Astrocyte (in vitro differentiated cells and primary cell): ENCODE data around the gene ZSCAN12.

Experiments
- EZH2 ChIP-seq: IDR thresholded peaks from 2 replicates; pipeline ENCODE4 v1.6.1; 2012; ENCODE audit warnings: mild to moderate bottlenecking, low read length, inconsistent platforms; ENCODE audit not compliant: insufficient read depth
- TF ChIP-seq, protein P1 (sequence below): IDR thresholded peaks from 2 replicates; pipeline ENCODE4 v1.5.1; 2011; ENCODE audit warnings: low read depth, mild to moderate bottlenecking, inconsistent platforms, low read length, moderate library complexity; ENCODE audit not compliant: insufficient read depth

DNA sequence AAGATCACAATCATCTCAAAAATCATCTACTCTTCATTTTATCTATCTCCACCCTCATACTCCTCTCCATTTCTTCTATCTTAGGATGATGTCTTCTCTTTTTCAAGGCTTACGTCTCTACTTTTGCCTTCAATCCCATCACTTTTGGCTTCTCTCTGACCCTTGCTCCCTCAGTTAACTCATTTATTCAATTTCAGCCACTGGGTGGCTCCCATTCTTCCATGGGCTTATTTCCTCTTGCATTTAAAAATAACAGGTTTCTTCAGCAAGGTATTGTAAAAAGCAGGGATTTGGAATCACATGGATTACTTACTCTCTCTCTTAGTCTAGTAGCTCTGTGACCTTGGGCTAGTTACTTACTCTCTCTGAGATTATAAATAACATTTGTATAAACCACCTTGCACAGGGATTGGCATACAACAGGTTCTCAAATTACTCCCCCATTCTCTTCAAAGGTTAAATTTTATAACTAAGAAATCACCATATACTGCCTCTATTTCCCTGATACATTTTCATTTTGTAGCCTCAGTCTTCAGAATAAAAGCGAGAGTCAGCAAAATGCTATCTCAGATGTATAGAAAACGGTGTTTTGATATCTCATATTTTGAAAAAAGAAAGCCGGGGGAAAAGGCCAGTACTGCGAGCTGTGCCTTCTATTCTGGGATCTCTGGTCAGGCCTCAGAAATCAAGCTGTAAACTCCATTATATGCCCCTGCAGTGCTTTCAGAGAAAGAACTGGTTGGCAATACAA, 5.5 kb downstream of the ZSCAN12 start:
- no peak for TF ChIP-seq EZH2
- TF ChIP-seq, protein P1, sequence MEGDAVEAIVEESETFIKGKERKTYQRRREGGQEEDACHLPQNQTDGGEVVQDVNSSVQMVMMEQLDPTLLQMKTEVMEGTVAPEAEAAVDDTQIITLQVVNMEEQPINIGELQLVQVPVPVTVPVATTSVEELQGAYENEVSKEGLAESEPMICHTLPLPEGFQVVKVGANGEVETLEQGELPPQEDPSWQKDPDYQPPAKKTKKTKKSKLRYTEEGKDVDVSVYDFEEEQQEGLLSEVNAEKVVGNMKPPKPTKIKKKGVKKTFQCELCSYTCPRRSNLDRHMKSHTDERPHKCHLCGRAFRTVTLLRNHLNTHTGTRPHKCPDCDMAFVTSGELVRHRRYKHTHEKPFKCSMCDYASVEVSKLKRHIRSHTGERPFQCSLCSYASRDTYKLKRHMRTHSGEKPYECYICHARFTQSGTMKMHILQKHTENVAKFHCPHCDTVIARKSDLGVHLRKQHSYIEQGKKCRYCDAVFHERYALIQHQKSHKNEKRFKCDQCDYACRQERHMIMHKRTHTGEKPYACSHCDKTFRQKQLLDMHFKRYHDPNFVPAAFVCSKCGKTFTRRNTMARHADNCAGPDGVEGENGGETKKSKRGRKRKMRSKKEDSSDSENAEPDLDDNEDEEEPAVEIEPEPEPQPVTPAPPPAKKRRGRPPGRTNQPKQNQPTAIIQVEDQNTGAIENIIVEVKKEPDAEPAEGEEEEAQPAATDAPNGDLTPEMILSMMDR, result no peak
